ENCODE results near the gene EFL1.

- no peak for TF ChIP-seq EP300 (IDR thresholded peaks at IDR 0.05)
- TF ChIP-seq CTCF (IDR thresholded peaks at IDR 0.05): no peak
- no peak for TF ChIP-seq POLR2A (IDR thresholded peaks at IDR 0.05)
These were observed 121.6 kb downstream of the EFL1 start for GRCh38 chr15:82140886-82141285.
